Fibroblast of skin of back (primary cell): ENCODE data around the gene PSMB7.

Source experiments
- DNase-seq: peaks from one replicate; pipeline ENCODE4 v3.0.0-alpha.2; 2013

PSMB7 gene

DNA sequence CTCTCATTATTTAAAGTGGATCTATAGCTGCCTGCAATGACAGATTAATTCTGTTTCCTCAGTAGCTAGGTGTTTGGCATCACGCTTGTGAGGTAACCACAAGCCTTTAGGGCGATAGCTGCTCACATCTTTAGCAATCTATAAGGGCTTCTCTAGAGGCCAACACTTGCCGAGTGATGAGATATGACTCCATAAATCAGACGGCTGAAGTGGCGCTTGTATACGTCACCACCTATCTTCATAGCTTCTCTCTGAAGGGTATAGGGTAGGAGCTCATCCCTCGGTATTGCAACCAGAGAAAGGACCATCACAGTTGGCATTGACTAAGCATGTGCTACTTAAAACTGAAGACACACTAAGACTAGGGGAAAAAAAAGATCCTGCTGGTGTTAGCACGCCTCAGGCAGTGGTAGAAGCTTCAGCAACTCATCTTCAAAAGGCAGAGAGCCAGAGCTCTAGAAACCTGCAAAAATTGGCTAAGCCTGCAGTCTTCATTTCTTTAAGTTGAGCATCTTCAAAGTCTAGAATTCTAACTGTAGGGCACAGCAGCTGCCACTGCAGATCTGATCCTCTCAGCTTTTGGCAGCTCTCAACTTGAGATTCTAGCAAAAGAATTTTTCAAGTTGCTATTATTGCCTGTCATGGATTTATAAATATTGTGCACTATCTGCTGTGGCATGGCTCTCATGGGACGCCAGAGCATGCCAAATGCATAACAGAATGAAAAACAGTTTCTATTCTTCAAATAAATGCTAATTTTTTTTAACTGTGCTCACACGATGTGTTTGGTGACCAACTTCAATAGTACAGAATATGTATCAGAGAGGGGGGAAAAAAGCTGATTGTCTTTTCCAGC is 37.5 kb downstream of the PSMB7 start:
- no peak for DNase-seq

GRCh38 chr9:124376329-124376728 is 38.9 kb downstream of the PSMB7 start:
- no peak for DNase-seq

DNA sequence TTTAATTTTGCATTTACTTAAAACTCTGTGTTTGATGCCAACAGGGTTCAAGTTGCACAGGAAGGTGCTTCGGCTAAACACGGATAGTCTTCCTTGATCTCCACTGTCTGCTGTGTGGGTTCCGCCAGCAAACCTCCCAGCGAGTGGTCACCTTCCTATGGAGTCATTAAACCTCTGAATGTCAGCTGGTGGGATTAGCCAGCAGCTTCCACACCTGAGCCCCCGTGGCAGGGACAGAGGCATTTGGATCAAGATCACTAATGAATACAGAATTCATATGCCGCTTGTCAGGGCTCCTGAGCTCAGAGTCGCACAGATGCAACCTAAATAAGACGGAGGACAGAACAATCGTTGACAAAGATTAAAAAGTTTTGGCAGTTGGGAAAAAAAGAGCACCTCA is 39.5 kb downstream of the PSMB7 start:
- DNase-seq: no peak

DNA sequence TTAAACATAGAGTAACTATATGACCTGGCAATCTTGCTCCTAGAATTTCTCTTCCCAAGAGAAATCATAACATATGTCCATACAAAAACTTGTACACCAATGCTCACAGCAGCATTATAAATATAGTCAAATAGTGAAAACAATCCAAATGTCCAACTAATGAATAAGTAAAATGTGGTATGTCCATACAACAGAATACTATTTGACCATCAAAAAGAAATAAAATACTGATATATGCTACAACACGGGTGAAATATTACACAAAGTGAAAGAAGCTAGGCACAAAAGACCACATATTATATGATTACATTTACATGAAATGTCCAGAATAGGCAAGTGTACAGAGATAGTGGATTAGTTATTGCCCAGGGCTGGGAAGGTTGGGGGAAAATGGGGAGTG is 41.4 kb downstream of the PSMB7 start:
- no peak for DNase-seq

DNA sequence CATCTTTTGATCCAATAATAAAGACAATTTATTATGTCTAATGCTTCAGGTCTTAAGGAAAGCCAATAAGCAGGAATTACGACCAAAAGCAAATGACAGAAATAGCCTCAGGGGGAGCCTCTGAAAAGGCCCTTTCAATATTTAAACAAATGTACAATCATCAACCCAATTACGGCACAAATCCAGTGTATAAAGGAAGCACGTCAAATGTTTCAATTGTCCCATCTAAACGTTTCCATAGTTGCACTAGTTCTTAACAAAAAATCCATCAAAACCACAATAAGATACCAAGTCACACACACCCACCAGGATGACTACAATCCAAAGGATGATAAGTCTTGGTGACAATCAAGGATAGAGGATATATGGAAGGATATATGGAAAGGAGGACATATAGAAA is 41.9 kb downstream of the PSMB7 start:
- no peak for DNase-seq

DNA sequence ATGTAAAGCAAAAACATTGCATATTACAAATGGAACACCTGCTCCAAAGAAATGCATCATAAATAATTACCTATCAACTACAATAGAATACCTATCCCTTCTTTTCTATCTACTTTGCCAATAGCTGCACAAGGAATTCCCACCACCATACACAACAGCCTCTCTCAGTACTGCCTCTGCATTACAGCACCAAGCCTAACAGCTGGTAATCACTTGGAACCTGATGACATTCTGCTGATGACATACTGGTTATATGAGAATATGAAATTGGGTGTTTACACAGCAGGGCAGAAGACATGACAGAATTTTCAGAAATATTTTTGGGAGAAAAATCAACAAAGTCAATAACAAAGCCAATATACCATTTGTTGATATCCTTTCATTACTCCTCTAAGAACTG is 43.2 kb downstream of the PSMB7 start:
- no peak for DNase-seq

- no peak for DNase-seq
These were observed 44.2 kb downstream of the PSMB7 start for GRCh38 chr9:124370896-124371582.

GRCh38 chr9:124369231-124369797 is 45.9 kb downstream of the PSMB7 start:
- no peak for DNase-seq

DNA sequence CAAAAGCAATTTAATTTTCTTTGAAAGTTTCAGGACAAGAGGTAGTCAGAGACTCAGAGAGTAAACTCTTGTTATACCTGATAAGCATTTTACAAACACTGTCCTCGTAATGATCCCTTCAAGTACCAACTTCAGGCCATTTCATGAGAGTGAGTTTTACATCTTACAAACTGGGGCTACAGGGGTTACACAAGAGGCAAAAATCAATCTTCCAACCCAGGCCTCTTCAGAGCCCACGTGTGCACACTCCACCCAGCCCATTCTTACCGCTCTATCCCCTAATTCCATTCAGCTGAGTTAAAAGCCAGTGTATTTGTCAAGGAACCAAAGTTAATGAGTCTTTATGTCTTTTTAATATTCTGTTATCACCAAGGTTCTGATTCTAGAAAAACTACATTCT is 46.5 kb downstream of the PSMB7 start:
- no peak for DNase-seq

DNA sequence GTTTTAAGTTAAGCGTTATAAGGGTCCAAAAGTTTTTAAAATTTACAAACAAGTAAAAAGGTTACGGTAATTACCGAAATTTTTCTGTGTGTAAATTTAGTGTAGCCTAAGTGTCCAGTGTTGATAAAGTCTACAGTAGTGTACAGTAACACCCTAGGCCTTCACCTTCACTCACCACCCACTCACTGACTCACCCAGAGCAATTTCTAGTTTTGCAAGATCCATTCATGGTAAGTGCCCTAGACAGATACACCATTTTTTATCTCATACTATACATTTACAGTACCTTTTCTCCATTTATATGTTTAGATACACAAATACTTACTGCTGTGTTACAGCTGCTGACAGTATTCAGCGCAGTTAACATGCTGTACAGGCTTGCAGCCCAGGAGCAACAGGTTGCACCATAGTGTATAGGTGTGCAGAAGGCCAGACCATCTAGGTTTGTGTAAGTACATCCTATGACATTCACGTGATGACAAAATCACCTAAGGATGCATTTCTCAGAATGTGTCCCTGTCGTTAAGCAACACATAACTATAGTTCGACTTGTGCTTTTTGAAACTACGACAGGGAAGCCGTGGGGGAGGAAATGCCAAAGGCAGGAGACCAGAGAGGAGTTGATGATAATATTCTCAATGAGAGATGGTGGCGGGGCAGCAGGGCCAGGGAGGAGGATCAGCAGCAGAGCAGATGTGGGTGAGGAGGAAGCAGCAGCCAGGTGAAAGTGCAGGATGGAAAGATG is 48.6 kb downstream of the PSMB7 start:
- no peak for DNase-seq

GRCh38 chr9:124365036-124365435 is 50.2 kb downstream of the PSMB7 start:
- DNase-seq: no peak

DNA sequence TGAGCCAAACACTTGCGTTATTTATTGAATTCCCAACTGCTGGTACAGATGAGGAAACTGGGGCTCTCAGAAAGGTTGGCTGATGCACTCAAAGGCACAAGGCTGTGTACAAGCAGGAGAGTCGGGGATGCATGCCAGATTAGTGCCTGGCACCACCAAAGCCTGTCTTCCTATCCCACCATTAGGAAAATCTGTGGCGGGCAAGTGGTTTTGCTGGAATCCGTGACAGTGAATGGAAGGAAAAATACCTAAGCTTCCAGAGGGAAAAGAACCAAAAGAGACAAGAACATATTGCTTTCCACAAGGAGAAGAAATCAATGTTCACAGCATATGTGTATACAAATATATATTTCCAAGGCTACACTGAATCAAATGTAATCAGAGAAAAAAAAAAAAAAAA is 51.1 kb downstream of the PSMB7 start:
- DNase-seq: no peak

DNA sequence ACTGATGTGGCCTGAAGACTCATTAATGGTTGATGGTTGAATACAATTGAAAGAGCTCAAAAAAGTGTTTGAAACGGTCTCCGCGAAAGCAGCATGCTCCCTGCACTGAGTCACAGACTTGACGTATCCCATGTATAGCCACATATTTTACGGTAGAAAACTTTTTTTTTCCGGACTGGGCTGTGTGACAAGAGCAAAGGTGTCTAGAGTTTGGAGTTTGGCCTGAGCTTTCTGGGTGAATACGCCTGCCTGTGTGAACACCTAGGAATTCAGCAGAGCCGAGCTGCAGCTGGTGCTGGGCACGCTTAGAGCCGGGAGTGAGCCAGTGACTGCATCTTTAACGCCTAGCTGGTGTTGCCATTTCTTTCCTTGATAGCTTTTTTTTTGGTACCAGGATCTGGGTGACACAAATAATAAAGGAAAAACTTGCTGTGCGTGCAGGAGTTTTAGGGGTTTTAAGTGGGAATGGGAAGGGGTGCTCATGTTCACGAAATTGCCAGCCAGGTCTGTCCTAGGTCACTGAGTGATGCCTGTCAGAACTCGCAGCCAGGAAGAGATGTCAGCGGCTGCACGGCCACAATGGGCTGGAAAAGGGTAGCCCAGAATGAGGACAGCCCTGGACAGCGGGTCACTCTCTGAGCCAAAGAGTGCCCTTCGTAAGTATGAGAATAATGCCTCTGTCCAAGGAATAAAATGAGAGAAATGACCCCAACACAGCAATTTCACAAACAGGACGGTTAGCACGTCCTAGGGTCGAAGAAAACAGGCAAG is 51.7 kb downstream of the PSMB7 start:
- no peak for DNase-seq

DNA sequence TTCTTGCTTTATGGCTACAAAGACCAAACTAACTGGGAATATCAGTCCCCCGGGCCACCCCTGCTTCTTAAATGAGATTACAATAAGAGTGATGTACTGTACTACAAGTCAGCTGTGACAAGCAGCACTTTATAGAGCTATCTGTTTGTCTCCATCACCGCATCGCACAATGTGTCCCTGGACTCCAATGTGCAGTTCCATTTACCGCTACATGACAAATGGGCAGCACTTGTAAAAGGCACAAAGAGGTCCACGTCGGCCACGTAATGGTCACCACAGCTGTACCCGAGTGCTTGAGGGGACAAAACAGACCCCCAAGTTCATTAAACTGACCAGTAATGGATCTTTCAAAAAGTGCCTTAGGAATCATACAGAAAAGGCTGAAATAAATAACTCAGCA is 54.1 kb downstream of the PSMB7 start:
- no peak for DNase-seq

- no peak for DNase-seq
These were observed 55.2 kb downstream of the PSMB7 start for GRCh38 chr9:124359855-124360678.

- no peak for DNase-seq
These were observed 55.8 kb downstream of the PSMB7 start for GRCh38 chr9:124359426-124359825.

- DNase-seq: no peak
These were observed 56.6 kb downstream of the PSMB7 start for GRCh38 chr9:124358631-124359030.

DNA sequence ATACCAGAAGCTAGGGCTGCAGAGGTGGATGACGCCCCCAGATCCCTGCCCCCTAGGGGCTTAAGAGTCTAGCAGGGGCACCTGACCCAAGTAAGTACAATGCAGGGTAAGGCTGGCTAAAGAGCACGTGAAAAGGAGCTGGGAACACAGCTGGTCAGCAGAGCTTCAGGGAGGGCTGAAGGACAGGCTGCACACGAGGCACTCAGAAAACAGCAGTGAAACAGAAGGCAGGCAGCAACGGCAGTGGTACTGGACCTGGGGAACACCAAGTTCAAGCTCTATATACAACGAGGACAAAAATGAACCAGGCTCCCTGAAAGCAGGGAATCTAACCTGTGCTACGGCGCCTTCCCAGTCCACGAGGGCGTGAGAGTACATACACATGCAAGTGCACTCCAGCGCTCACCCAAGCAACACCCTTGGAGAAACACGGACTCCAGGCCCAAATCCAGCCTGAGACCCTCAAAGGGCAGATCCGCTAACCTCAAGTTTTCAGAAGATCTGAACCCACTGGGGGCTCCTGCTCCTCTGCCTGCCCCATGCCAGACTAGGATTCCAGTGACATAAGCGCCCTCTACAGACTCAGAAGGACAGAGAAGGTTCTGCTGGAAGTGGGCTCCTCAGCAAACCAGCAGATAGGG is 57.4 kb downstream of the PSMB7 start:
- DNase-seq: no peak

DNA sequence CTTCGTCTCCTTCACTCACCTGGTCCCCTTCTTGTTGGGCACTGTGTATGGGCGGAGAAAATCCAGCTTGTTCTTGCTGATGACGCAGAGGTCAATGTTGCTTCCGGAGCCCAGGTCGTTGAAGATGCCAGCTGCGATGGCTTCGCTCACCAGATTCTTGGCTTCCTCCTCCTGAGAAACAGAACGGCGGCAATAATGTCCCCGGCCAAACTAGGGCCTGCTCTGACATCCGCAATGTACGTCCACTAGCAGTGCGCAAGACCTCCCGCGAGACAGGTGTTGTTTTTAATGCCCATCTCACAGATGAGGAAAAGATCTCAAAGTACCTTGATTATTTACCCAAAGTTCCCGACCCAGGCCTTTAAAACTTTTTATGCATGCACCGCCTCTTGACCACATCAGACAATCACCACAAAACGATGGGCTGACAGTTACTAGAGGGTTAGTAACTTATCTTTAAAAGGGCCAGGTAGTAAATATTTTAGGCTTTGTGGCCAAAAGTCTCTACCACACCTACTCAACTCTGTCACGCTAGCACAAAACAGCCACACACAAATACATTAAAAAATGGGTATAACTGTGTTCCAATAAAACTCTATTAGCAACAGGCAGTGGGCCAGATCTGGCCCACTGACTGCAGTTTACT is 58.4 kb downstream of the PSMB7 start:
- no peak for DNase-seq
